ENCODE measurements around the gene POT1.

The POT1 gene

DNA sequence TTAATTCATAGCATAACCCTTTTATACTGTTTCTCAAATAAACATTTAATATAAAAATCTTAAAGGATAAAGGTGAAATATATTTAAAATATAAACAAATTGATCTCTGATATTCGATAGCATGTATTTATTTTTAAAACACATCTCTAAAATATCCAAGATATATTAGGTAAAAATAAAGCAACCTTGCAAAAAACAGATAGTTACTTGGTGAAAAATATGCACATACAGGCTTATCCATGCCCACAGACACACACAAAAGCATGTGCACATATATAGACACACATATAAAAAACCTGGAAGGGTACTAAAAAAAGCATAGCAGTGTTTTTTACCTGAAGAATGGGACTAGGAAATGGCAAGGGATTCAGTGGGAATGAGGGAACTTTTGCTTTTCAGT, 19.8 kb downstream of the POT1 start:
- Histone ChIP-seq H3K36me3 (ENCODE audit: control insufficient read depth, insufficient read depth, low read length) (no peaks in the 10 kb centered on the region), H3K4me3 (replicated peaks; ENCODE audit: low read depth, low read length) (no peak overlapping the region), H3K27me3 (replicated peaks; ENCODE audit: control insufficient read depth, insufficient read depth, low read length) (no peaks in the 10 kb centered on the region)
- no peak for DNase-seq (ENCODE audit: extremely low read depth, insufficient read length)
- TF ChIP-seq, protein P1, sequence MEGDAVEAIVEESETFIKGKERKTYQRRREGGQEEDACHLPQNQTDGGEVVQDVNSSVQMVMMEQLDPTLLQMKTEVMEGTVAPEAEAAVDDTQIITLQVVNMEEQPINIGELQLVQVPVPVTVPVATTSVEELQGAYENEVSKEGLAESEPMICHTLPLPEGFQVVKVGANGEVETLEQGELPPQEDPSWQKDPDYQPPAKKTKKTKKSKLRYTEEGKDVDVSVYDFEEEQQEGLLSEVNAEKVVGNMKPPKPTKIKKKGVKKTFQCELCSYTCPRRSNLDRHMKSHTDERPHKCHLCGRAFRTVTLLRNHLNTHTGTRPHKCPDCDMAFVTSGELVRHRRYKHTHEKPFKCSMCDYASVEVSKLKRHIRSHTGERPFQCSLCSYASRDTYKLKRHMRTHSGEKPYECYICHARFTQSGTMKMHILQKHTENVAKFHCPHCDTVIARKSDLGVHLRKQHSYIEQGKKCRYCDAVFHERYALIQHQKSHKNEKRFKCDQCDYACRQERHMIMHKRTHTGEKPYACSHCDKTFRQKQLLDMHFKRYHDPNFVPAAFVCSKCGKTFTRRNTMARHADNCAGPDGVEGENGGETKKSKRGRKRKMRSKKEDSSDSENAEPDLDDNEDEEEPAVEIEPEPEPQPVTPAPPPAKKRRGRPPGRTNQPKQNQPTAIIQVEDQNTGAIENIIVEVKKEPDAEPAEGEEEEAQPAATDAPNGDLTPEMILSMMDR (IDR thresholded peaks at IDR 0.05; ENCODE audit: insufficient read depth, low read length, poor library complexity, severe bottlenecking): no peak

DNA sequence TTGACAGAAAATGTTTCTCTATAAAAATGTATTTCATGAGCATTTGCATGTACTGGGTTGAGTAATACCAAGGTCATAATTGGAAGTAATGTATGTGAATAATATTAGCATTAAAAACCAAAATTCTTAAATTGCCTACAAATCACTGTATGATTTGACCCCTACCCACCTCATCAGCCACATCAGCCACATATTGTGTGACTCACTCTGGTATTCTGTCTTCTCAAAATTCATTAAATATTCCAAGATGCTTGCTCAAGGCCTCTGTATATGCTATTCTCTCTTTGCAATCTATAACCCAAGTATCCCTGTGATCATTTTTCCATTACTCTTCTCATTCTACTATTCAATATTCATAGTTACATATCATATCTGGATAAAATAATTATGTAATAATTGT, 21.4 kb downstream of the POT1 start:
- Histone ChIP-seq H3K36me3 (ENCODE audit: control insufficient read depth, insufficient read depth, low read length) (no peaks in the 10 kb centered on the region), H3K27me3 (replicated peaks; ENCODE audit: control insufficient read depth, insufficient read depth, low read length) (no peaks in the 10 kb centered on the region), H3K4me3 (replicated peaks; ENCODE audit: low read depth, low read length) (no peak overlapping the region)
- TF ChIP-seq, protein P1 (IDR thresholded peaks at IDR 0.05; ENCODE audit: insufficient read depth, low read length, poor library complexity, severe bottlenecking): no peak
- DNase-seq (ENCODE audit: extremely low read depth, insufficient read length): no peak

DNA sequence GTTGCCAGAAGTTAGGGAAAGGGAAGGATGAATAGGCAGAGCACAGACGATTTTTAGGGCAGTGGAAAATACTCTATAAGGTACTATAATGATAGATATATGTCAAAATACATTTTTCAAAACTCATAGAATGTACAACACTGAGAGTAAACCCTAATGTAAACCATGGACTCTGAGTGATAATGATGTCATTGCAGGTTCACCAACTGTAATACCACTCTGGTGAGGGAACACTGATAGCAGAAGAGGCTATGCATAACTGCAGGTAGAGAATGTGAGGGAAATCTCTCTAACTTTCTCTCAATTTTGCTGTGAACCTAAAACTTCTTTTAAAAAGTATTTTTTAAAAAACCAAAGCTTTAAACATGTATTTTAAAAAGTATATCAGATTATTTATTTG, 22.1 kb downstream of the POT1 start:
- TF ChIP-seq, protein P1 (IDR thresholded peaks at IDR 0.05; ENCODE audit: insufficient read depth, low read length, poor library complexity, severe bottlenecking): no peak
- DNase-seq (ENCODE audit: extremely low read depth, insufficient read length): no peak
- no peaks in the 10 kb centered on the region for H3K36me3 ChIP-seq (ENCODE audit: control insufficient read depth, insufficient read depth, low read length)

DNA sequence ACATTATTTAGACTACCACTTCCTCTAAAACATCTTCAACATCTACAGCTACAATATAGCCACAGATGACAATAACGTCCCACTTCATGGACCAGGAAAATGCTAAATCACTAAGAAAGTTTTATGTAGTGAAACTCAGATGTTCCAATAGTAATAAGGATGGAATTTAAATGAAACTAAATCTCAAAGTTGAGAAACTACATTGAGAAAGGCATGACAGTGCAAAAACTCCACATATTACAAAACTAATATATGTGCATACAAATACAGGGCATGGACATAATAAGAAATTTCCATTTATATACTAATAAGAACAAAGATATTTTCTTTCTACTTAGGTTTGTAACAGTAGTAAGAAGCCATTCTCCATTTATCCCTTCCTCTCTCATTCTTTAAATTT, 31.1 kb downstream of the POT1 start:
- DNase-seq (ENCODE audit: extremely low read depth, insufficient read length): no peak
- TF ChIP-seq, protein P1 (IDR thresholded peaks at IDR 0.05; ENCODE audit: insufficient read depth, low read length, poor library complexity, severe bottlenecking): no peak
- Histone ChIP-seq H3K36me3 (ENCODE audit: control insufficient read depth, insufficient read depth, low read length) (peaks cover 1% of the 10 kb centered on the region; the same call in 1 of the 2 replicates), H3K27me3 (replicated peaks; ENCODE audit: control insufficient read depth, insufficient read depth, low read length) (no peaks in the 10 kb centered on the region), H3K4me3 (replicated peaks; ENCODE audit: low read depth, low read length) (no peak overlapping the region)

More for the DNA sequence above, 22.1 kb downstream of the POT1 start:
- no peaks in the 10 kb centered on the region for H3K27me3 ChIP-seq (replicated peaks; ENCODE audit: control insufficient read depth, insufficient read depth, low read length)
- no peak overlapping the region for H3K4me3 ChIP-seq (replicated peaks; ENCODE audit: low read depth, low read length)

DNA sequence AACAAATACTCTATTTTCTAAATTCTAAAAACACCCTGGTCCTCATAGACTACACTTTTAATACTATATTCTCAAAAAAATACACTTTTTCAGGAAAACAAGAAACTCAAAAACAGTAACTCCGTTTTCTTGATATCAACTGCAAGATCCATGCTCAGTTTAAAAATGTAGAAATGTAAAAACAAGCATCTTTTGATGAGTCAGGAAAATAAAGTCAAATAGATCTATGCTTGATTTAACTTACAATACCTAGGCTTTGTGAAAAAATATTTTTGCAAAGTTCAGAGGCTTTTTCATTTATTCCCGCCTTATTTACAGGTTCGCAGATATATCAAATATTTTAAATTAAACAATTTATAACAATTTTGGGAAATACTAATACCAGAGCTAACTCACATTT, 33.6 kb downstream of the POT1 start:
- Histone ChIP-seq H3K36me3 (ENCODE audit: control insufficient read depth, insufficient read depth, low read length) (peaks cover 1% of the 10 kb centered on the region; the same call in 1 of the 2 replicates), H3K4me3 (replicated peaks; ENCODE audit: low read depth, low read length) (no peak overlapping the region), H3K27me3 (replicated peaks; ENCODE audit: control insufficient read depth, insufficient read depth, low read length) (no peaks in the 10 kb centered on the region)
- DNase-seq (ENCODE audit: extremely low read depth, insufficient read length): no peak
- TF ChIP-seq, protein P1 (IDR thresholded peaks at IDR 0.05; ENCODE audit: insufficient read depth, low read length, poor library complexity, severe bottlenecking): no peak

All from GM06990 (cell line).